OCI-LY7 (cell line): ENCODE data around the gene ARMC7. TPM values are rescaled to one million over a fixed set of nuclear protein-coding genes. Genes with fewer than 3 reads are reported as not detected.

Experiments used
- BruUV-seq: library from RNA; stranded (reverse); fragments of 400-500 nt; replicated peaks from 2 replicates; lab custom pipeline; 2021; lab: Mats Ljungman, UMichigan
- CTCF ChIA-PET: fragments of 300-600 bp; sonication (Branson Sonifier 250); formaldehyde crosslinking; loops from one replicate; lab custom pipeline; 2022; ENCODE audit warnings: antibody characterized with exemption; ENCODE audit not compliant: unreplicated experiment; lab: Charles Lee
- POLR2A ChIA-PET: fragments of 300-600 bp; sonication (Branson Sonifier 250); formaldehyde crosslinking; loops from one replicate; lab custom pipeline; 2022; ENCODE audit warnings: antibody characterized with exemption; lab: Charles Lee
- DNase-seq: peaks from one replicate; pipeline ENCODE4 v3.0.0-alpha.2; 2015; ENCODE audit warnings: low spot score
- H2AFZ ChIP-seq: fragments of 200-600 bp; sonication (generic), shearing (Covaris generic); 2 replicates; pipeline ENCODE4 v1.6.1; 2014; ENCODE audit warnings: mild to moderate bottlenecking, antibody characterized with exemption, low read length, moderate library complexity
- H3K27ac ChIP-seq: fragments of 200-600 bp; sonication (generic); 2 replicates; pipeline ENCODE4 v1.5.1; 2014; ENCODE audit warnings: mixed run types, low read depth, mild to moderate bottlenecking, moderate library complexity, low read length, inconsistent platforms; ENCODE audit not compliant: poor library complexity, severe bottlenecking
- H3K36me3 ChIP-seq: fragments of 200-600 bp; sonication (generic); 2 replicates; pipeline ENCODE4 v1.6.1; 2014; ENCODE audit warnings: mild to moderate bottlenecking, antibody characterized with exemption, low read length, moderate library complexity, mixed read lengths; ENCODE audit not compliant: insufficient read depth
- H3K4me1 ChIP-seq: fragments of 200-600 bp; sonication (generic); 2 replicates; pipeline ENCODE4 v1.5.1; 2014; ENCODE audit warnings: mild to moderate bottlenecking, low read length; ENCODE audit not compliant: insufficient read depth, poor library complexity, severe bottlenecking
- H3K4me2 ChIP-seq: fragments of 200-600 bp; sonication (generic); 2 replicates; pipeline ENCODE4 v1.6.1; 2014; ENCODE audit warnings: mild to moderate bottlenecking, low read length
- H3K4me3 ChIP-seq: fragments of 200-600 bp; sonication (generic); 2 replicates; pipeline ENCODE4 v1.5.1; 2014; ENCODE audit warnings: mild to moderate bottlenecking, low read depth, low read length; ENCODE audit not compliant: poor library complexity, severe bottlenecking
- H3K79me2 ChIP-seq: fragments of 200-600 bp; sonication (generic); 2 replicates; pipeline ENCODE4 v1.6.1; 2016; ENCODE audit warnings: low read depth, mild to moderate bottlenecking, low read length, moderate library complexity, mixed read lengths; ENCODE audit not compliant: insufficient read depth
- H3K9me2 ChIP-seq: fragments of 200-600 bp; sonication (generic); 2 replicates; pipeline ENCODE4 v1.6.1; 2016; ENCODE audit warnings: mild to moderate bottlenecking, low read length, mixed read lengths; ENCODE audit not compliant: insufficient read depth
- H3K9me3 ChIP-seq: fragments of 200-600 bp; sonication (generic); 2 replicates; pipeline ENCODE4 v1.6.1; 2014; ENCODE audit warnings: mild to moderate bottlenecking, mixed run types, low read length, mixed read lengths
- H4K20me1 ChIP-seq: fragments of 200-600 bp; sonication (generic); 2 replicates; pipeline ENCODE4 v1.6.1; 2014; ENCODE audit warnings: mild to moderate bottlenecking, antibody characterized with exemption, low read length, moderate library complexity, mixed read lengths; ENCODE audit not compliant: insufficient read depth
- CTCF ChIP-seq: fragments of 200-600 bp; sonication (generic); conservative IDR thresholded peaks from 2 replicates; pipeline ENCODE4 v1.5.1; 2014; ENCODE audit warnings: mild to moderate bottlenecking, antibody characterized with exemption, low read length, moderate library complexity, mixed read lengths
- EZH2phosphoT487 ChIP-seq: fragments of 200-600 bp; sonication (generic); IDR thresholded peaks from 2 replicates; pipeline ENCODE4 v1.6.1; 2018; ENCODE audit warnings: low read depth, borderline replicate concordance, mild to moderate bottlenecking, mixed run types, antibody characterized with exemption, low read length, moderate library complexity, mixed read lengths
- intact Hi-C: fragments of 100-400 bp; cut with micrococcal nuclease; formaldehyde crosslinking; loops from one replicate; pipeline ENCODE4 v1.10.0; 2022; ENCODE audit not compliant: unreplicated experiment
- total RNA-seq, 2 experiments: library from RNA; depleted of rRNA in 1 of 2; stranded (reverse); fragments of >200 nt in 1 of 2; shearing (Covaris generic) in 1 of 2; gene quantifications; 2 replicates each; pipeline ENCODE4 v1.2.3, GENCODE V29; 2014 to 2022

ARMC7 gene
- total RNA-seq, 2 experiments from 2014 or later: 7.1 to 19.9 TPM

GRCh38 chr17:75097865-75098264 lies 11.9 kb upstream of the ARMC7 start:
- H3K4me3 ChIP-seq: no peak overlapping the region
- CTCF ChIA-PET: no interaction called here
- H3K36me3 ChIP-seq: no peaks in the 10 kb centered on the region
- TF ChIP-seq EZH2phosphoT487 (no peak), CTCF (no peak)
- POLR2A ChIA-PET: interaction anchor here (0.5 kb wide), 1 partner anchor 101 kb away, joined by 3 read pairs; no protein-coding TSS in a partner anchor
- BruUV-seq: no TSS peak
- H3K4me1 ChIP-seq: peaks cover 17% of the 10 kb centered on the region
- no peak overlapping the region for H3K4me2 ChIP-seq
- no peak overlapping the region for H3K27ac ChIP-seq
- intact Hi-C loops: no loop called here
- DNase-seq: no peak
- H3K79me2 ChIP-seq: no peaks in the 10 kb centered on the region
- H3K9me3 ChIP-seq: no peaks in the 10 kb centered on the region
- no peaks in the 10 kb centered on the region for H3K9me2 ChIP-seq
- no peaks in the 10 kb centered on the region for H4K20me1 ChIP-seq
- no peak overlapping the region for H2AFZ ChIP-seq

- H3K79me2 ChIP-seq: no peaks in the 10 kb centered on the region
- no peaks in the 10 kb centered on the region for H3K9me3 ChIP-seq
- H4K20me1 ChIP-seq: no peaks in the 10 kb centered on the region
- ChIA-PET POLR2A (no interaction called here), CTCF (interaction anchor here (0.6 kb wide), 1 partner anchor 138 kb away, joined by 3 read pairs; no protein-coding TSS in a partner anchor)
- no peak for DNase-seq
- H3K36me3 ChIP-seq: no peaks in the 10 kb centered on the region
- H3K27ac ChIP-seq: no peak overlapping the region
- no peak overlapping the region for H3K4me2 ChIP-seq
- intact Hi-C loops: no loop called here
- no peak for TF ChIP-seq EZH2phosphoT487
- TF ChIP-seq CTCF: no peak
- H3K9me2 ChIP-seq: no peaks in the 10 kb centered on the region
- no TSS peak for BruUV-seq
- no peak overlapping the region for H2AFZ ChIP-seq
- H3K4me3 ChIP-seq: no peak overlapping the region
- H3K4me1 ChIP-seq: peaks cover 17% of the 10 kb centered on the region
Measured at GRCh38 chr17:75098861-75099260, 10.9 kb upstream of the ARMC7 start.

GRCh38 chr17:75099881-75100595 lies 9.7 kb upstream of the ARMC7 start:
- H3K4me2 ChIP-seq: no peak overlapping the region
- no peak for TF ChIP-seq EZH2phosphoT487
- TF ChIP-seq CTCF: no peak

More at GRCh38 chr17:75099881-75100595, 9.7 kb upstream of the ARMC7 start:
- H3K9me2 ChIP-seq: no peaks in the 10 kb centered on the region
- peaks cover 17% of the 10 kb centered on the region for H3K4me1 ChIP-seq
- no peak overlapping the region for H2AFZ ChIP-seq
- H3K9me3 ChIP-seq: no peaks in the 10 kb centered on the region
- no peak overlapping the region for H3K27ac ChIP-seq
- POLR2A ChIA-PET: no interaction called here
- H4K20me1 ChIP-seq: no peaks in the 10 kb centered on the region
- BruUV-seq: no TSS peak
- H3K79me2 ChIP-seq: no peaks in the 10 kb centered on the region
- CTCF ChIA-PET: no interaction called here
- H3K4me3 ChIP-seq: no peak overlapping the region
- intact Hi-C loops: no loop called here
- no peak for DNase-seq
- H3K36me3 ChIP-seq: no peaks in the 10 kb centered on the region
